HG03060 (cell line): ENCODE results near the gene CDHR1.

Source experiments
- ATAC-seq: cut with Tn5 transposase; IDR thresholded peaks from one replicate; pipeline ENCODE4 v1.9.1; 2021; ENCODE audit warnings: low read depth, moderate number of reproducible peaks; ENCODE audit not compliant: unreplicated experiment

Gene CDHR1

DNA sequence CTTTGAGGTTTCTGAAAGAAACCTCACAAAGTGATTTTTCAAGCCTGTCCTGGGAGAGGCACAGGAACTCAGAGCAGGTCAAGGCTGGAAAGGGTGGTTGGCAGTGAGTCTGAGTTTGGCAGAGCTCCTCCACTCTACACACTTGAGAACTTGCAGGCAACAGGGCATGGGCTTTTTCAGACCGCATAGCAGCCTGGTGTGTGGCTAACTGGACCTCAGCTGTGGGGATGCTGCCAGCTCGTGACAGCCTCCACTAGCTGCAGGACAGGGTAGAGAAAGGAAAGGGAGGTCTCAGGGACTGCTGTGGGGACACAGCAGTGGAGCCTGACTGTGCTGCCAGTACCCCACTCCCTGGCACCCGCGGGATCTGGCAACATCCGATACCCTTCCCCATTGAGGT lies 2.6 kb downstream of the CDHR1 start:
- ATAC-seq = no peak

DNA sequence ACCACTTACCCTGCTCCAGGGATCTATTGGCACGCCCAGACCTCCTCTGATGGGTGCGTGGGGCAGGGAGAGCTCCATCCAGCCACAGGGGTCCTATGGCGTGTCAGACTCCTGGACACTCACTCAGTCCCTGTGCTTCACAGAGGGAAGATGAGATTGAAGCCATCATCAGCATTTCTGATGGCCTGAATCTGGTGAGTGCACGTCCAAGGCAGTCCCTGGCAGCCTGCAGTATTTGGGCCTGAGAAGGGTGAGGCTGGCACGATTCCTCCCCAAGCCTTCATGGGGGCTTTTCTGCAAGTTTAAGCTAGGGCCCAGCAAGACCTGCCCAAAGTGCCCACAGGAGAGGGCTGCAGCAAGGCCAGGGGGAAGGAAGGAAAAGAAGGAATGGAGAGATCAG lies 3.3 kb downstream of the CDHR1 start:
- ATAC-seq = no peak

DNA sequence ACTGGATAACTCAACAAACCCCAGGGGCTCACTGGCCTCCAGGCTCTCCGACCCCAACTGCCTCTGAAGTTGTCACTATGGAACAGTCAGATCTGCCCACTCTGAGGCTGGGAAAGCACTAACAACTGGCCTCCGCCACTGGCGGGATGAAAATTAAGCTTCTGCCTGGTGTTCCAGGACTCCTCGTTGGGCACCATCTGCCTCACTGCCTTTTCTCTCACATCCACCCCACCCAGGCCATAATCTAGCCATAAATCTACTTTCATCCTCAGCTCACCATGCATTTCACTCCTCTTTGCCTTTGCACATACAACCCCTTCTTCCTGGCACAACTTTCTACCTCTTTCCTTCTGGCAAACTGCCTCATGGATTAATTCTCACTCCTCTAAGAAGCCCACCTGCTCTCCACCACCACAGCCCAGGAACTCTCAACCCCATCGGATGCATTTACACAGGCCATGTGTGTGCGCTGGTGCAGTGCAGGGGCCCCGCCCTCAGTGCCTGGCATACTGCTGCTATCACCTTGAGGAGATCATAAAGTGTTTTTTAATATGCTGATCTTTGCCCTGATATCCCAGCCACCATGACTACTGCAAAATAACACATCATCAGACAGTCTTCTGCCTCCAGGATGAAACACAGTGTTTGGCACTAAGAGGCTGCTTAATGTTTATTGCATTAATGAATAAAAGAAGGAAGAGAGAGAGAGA lies 4.0 kb downstream of the CDHR1 start:
- ATAC-seq = no peak

GRCh38 chr10:84200537-84201243 lies 6.4 kb downstream of the CDHR1 start:
- no peak for ATAC-seq

DNA sequence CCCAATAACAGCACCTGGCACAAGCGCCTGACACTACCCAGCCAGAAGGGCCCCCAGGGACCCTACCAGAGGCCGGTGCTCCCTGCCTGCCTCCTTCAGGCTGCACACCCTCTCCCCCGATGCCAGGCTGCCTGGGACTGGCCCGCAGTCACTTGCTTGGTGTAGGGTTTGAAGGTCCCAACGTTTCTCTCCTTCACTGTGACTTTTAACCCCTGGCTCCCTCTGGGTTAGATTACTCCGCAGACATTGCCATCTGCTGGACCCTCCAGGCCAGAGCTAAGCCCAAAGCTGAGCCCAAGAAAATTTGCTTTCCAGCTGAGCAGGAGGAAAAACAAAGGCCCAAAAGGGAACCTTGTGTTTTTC lies 6.9 kb downstream of the CDHR1 start:
- ATAC-seq = no peak

DNA sequence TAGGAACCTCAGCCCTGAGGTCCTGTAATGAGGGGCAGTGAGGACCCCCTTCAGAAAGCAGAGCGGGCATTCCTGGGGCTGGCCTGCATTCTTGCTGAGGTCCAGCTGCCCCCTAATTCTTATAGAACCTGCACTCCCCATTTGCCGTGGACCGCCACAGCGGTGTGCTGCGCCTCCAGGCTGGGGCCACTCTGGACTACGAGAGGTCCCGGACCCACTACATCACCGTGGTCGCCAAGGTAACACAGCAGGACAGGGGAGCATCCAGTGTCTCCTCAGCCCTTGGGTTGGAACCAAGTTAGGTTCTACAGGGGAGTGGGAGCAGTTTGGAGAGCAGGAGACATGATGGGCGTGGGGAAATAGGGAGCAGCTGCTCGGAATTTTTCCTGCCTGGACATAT lies 7.3 kb downstream of the CDHR1 start:
- no peak for ATAC-seq

DNA sequence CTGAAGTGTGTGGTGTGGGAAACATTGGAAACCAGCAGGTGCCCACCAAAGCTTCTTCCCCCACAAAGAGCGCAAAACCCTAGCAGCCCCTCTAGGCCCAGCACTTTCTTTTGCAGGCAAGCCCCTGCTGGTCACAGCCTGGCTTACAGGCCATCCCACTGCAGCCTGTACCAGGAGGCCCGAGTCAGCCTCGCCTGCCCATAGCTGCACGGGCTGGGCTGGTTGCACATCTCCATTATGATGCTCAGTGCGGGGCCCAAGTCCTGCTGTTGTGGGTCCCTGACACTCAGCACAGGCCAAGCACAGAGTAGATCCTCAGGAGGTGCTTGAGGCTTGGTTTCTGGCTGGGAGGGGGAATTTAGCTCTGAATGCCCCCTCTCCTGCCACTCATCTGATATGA lies 8.0 kb downstream of the CDHR1 start:
- no peak for ATAC-seq

DNA sequence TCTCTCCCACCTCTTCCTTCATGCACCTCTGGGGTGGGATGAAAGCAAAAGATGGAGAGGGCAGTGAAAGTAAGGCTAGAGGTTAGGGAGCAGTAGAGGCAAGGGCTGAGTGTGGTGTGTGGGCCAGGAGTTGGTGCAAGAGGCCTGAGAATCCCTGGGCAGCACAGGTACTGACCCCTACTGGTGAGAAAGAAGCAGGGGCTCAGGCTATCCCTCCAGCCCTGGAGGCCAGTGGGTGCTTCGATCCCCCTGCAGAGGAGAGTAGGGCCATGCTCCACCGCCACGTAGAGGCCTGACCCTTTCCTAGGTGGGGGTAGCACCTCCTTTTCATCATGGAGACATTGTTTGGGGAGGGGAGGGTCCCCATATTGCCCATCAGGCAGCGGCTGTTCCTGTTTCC lies 9.8 kb downstream of the CDHR1 start:
- ATAC-seq = no peak

DNA sequence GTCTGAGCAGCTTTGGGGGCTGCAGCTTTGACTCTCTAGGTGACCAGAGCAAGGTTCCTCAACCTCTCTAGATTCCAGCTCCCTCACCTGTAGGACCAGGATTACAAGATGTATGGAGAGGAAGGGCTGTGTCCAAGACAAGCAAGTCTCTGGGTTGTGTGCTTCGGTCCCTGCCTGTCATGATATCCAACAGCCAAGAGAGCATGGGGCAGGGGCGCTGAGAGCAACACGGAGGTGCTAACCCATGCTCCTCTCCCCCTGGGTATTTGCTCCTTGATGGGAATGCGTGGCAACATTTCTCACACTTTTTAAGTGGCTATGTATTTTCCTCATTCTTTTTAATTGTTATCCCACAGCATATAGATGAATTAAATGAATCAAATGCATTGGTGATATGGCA lies 10.3 kb downstream of the CDHR1 start:
- no peak for ATAC-seq

DNA sequence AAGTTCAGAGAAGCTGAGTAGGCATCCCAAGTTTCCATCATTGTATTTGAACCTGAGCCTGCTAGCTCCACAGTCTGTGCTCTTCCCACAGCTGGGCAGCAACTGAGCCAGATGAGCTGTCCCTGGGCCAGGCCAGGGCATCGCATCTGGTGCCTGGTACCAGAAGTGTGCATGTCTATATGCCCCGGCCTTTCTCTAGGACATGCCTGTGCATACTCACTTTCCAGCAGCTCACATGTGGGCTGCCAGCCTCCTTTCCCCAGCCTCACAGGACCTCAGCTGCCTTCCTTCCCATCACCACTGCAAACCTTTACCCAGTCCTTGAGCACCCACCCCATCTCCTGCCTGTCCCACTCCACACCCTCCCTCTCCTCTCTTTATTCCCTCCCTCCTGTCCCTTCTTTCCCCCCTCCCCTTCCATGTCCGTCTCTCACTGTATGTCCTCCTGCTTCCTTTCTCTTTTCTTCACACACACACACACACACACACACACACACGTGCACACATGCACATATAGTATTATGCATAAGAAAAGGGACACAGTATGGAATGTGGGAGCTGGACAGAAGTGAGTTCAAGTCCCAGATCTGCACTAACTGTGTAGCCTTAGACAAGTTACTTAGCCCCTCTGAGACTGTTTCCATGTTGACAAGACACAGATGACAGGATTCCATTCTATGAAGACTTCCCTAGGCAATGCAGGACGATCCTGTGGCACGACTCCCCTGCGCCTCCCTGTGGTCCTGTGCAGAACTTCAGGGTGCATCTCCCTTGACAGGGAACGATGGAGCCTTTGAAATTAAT lies 10.9 kb downstream of the CDHR1 start:
- peak; percentile 67 for ATAC-seq

DNA sequence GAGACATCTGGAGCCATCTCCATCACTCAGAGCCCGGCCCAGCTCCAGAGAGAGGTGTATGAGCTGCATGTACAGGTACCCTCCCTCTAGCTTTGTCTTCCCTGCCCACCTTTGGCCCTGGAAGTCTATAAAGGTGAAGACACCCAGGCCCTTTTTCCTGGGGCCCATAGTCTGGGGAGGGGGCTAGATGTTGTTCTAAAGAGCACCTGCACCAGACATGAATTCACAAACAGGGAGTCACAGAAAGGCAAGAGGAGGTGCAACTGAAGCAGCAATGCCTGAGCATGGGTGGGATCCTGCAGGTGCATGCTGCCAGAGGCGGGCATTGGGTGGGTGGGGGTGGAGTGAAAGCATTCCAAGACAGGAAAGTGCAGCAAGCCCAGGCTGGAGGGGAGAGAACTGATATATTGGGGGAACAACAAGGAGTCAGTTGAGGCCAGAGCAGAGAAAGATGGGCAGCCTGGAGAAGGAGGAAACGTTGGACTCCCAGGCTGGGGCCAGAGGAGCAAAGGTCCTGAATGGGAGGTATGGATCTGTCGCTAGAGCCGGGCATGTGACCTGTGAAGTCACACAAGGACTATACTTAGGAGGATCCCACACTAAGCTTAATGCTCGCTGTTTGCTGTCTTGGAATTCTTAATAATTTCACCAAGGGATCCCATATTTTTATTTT lies 11.7 kb downstream of the CDHR1 start:
- no peak for ATAC-seq

- no peak for ATAC-seq
Observed at GRCh38 chr10:84208023-84208422, 13.7 kb downstream of the CDHR1 start.

DNA sequence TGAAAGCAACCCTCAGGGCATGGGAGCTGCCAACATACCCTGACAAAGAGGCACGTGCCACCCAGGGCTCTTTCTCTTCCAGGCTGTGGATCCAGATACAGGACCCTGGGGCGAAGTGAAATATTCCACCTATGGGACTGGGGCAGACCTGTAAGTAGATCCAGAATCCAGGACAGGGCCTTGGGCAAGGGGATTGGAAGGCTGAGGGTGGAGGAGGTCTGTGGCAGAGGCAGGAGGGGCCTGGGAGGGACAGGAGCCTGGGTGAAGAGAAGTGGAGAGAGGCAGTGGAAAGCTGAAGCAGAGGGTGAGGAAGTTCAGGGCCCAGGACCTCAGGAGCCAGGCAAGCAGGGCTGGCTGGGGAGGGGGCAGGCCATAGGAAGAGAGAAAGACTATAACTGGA lies 17.2 kb downstream of the CDHR1 start:
- ATAC-seq = no peak

GRCh38 chr10:84212014-84212413 lies 17.7 kb downstream of the CDHR1 start:
- ATAC-seq = no peak

DNA sequence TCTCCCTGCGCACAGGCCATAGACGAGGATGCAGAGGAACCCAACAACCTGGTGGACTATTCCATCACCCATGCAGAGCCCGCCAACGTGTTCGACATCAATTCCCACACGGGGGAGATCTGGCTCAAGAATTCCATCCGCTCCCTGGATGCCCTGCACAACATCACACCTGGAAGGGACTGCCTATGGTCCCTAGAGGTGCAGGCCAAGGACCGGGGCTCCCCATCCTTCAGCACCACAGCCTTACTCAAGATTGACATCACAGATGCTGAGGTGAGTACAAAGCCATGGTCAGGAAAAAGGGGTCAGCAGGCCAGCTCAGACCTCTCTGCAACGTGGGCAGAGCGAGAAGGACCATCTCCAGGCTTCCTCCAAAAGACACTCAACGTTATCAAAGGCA lies 18.7 kb downstream of the CDHR1 start:
- no peak for ATAC-seq

- no peak for ATAC-seq
Observed at GRCh38 chr10:84214046-84214572, 19.8 kb downstream of the CDHR1 start.

DNA sequence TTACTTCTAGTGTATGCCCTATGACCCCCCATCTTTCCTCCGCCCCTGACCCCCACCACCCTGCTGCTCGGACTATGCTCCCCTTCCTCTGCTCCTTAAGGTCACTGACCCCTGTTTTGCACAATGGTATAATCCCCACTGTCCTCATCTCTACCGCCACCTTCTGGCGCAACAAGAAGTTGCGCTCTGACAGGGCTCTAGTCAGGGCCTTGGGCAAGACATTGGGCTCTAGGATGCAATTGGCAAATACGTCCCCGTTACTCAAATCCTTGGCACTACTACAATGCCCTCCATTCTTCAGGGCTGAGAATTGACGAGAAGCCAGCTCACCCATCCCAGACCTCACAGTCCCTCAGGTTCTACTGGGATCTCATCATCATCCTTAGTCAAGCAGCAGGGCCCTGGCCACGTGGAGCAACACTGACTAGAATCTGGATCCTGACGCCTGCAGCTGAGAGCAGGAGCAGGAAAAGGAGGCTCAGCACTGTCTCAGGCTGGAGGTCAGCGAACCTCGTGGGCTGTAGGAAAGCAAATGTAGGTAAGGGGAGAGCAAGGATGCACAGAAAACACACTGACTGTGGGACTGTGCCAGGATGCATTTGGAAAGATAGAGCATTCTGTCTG lies 20.4 kb downstream of the CDHR1 start:
- no peak for ATAC-seq

DNA sequence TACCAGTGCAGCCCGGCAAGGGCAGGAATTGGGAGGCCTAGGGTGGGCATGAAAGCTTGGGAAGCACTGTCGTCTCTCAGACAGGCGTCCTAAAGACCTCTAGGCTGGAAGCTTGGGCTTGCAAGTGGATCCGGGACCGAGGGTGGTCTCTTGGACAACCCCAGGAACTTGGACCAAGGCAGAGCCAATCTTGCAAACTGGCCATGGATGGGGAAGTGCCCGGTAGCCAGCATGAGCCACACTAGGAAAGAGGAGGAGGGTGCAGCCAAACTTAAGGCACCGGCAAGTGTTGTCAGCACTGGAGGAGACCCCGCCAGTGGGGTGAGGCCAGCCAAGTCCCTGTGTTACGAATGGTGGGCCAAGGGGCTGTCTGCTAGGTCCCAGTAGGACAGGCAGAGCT lies 22.5 kb downstream of the CDHR1 start:
- no peak for ATAC-seq

DNA sequence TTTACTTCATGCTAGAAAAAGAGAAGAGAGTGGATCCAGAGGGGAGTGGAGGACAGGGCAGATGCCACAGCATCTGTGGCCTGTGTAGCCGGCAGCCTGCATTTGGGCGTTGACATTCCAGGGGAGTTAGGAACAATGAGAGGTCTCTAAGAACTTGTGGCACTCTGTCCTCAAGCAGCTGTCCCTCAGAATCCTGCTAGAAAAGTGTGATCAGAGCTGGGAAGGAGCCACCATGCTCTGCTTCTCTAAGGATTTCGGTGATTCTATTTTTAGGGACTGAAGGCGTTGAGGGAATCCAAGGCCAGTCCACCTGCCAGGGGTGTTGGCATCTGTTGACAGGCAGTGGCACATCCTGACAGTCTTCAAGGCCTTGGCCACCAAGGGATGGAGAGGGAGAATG lies 23.4 kb downstream of the CDHR1 start:
- no peak for ATAC-seq

DNA sequence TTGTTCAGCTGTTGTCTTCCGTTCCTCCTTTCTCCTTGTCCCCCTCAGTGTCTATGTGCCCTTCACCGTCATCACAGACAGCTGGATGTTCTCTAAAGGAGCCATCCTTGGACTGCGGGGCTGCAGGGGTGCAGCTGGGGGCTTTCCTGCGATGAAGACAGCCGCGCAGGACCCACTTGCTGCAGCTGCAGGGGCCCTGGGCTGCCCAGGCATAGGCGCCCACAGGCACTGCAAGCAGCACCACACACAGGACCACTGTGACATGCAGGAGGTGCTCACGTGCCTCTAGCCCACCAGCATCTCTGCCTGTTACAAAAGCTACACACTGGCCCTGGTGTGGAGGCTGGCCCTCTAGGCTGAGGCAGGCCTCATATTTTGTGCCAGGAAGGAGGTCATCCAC lies 27.6 kb downstream of the CDHR1 start:
- no peak for ATAC-seq
